NCI-H69 (cell line): Measurements from ENCODE around the gene NOP56.

Experiments used
- DNase-seq: peaks from one replicate; lab custom pipeline; 2025; lab: John Stamatoyannopoulos, UW

The NOP56 gene, protein sequence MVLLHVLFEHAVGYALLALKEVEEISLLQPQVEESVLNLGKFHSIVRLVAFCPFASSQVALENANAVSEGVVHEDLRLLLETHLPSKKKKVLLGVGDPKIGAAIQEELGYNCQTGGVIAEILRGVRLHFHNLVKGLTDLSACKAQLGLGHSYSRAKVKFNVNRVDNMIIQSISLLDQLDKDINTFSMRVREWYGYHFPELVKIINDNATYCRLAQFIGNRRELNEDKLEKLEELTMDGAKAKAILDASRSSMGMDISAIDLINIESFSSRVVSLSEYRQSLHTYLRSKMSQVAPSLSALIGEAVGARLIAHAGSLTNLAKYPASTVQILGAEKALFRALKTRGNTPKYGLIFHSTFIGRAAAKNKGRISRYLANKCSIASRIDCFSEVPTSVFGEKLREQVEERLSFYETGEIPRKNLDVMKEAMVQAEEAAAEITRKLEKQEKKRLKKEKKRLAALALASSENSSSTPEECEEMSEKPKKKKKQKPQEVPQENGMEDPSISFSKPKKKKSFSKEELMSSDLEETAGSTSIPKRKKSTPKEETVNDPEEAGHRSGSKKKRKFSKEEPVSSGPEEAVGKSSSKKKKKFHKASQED

DNA sequence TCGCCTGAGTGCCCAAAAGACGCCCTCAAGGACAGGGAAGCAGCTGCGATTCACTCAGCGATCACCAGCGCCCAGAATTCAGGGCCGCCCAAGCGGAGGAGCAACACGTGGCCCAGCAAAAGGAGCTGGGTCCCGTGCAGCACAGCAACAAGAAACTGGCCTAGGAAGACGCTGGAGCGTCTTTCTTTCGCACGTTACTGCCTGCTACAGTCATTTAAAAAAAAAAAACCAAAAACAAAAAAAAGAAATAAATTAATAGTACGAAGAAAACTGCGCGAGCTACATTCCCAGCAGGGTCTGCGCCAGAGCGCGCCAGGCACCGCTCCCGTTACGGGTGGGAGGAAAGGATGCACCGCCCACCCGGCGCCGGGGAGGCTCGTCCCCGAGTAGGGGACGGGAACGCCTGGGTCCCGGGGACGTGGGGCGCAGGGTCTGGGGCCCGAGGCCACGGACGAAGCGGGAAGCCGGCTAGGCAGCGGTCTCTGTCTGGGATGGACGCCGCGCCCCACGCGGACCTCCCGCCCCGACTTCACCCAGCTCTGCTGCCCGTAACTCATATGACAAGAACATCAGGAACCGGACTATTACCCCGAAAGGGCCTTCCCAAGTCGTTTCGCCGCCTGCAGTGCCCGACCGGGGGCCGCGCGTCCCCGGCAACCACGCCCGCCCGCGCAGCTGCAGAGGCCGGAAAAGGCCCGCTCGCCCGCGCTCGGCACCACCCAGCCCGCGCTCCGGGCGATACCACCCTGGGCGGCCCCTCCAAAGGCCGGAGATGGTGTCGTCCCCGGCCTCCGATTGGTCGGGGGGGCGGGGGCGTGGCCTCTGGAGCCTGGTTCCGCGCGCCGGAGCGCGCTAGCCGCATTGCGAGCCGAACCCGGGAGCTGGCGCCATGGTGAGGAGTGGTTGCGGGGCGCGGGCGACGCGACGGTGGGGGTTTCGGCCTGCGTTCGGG lies at the start of gene NOP56:
TSS of gene NOP56 (plus strand) at position 861 of the 952 bp plus-strand sequence. CDS start at position 890, 29 bp downstream.
- DNase-seq: peak; percentile 98

- no peak for DNase-seq
Measured at GRCh38 chr20:2602746-2603145, 49.7 kb upstream of the NOP56 start.

- no peak for DNase-seq
Measured at GRCh38 chr20:2603816-2604505, 48.5 kb upstream of the NOP56 start.

- DNase-seq: no peak
Measured at GRCh38 chr20:2604506-2604835, 48.0 kb upstream of the NOP56 start.

- DNase-seq: no peak
Measured at GRCh38 chr20:2606507-2607006, 45.9 kb upstream of the NOP56 start.

DNA sequence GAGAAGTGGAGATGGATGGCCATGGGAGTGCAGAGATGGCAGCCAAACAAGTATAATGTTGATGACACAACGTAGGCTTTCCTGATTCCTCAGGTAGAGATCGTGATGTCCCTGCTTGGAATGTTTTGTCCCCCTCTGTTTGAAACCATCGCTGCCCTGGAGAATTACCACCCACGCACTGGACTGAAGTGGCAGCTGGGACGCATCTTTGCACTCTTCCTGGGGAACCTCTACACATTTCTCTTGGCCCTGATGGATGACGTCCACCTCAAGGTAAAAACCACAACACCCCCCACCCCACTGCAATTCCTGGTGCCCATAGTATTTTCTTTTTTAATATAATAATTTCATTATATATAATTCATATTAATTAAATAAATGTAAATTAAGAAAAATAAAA lies 42.1 kb upstream of the NOP56 start:
- no peak for DNase-seq

- peak; percentile 53 for DNase-seq
Measured at GRCh38 chr20:2610941-2611720, 41.3 kb upstream of the NOP56 start.

DNA sequence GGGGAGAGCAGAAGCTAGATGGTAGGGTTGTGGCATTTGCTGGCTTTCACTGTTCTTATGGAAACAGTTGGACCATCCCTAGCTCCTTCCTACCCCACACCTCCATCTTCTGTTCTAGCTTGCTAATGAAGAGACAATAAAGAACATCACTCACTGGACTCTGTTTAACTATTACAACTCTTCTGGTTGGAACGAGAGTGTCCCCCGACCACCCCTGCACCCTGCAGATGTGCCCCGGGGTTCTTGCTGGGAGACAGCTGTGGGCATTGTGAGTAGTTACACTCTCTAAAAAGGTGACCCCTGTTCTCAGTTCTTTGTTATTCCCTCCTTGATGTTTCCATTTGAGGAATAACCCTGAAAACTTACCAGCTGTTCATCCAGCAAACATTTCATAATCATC lies 40.4 kb upstream of the NOP56 start:
- DNase-seq: no peak

DNA sequence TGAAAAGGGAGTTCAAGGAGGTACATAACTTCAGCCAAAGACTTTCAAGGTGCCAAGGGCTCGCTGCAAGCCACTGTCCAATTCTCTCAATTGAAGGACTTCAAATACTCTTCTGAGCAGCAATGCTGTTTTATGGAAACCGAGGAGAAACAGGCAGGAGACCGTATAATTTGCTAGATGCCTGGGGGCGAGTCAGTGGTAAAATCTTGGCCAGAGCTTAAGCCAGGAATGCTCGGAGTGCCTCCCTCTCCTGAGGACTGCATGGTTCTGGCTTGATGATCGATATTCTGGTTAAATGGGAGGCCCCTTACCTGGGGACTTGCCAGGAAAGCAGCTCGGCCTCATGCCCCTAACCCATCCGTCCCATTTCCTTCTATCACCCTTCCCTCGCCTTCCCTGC lies 35.8 kb upstream of the NOP56 start:
- no peak for DNase-seq

DNA sequence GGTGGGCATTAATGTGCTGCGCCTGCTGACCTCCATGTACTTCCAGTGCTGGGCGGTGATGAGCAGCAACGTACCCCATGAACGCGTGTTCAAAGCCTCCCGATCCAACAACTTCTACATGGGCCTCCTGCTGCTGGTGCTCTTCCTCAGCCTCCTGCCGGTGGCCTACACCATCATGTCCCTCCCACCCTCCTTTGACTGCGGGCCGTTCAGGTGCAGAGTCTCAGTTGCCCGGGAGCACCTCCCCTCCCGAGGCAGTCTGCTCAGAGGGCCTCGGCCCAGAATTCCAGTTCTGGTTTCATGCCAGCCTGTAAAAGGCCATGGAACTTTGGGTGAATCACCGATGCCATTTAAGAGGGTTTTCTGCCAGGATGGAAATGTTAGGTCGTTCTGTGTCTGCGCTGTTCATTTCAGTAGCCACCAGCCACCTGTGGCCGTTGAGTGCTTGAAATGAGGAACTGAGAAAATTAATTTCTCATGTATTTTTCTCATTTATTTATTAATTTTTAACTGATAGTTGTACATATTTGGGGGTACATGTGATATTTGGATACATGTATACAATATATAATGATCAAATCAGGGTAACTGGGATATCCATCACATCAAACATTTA lies 35.2 kb upstream of the NOP56 start:
- DNase-seq: no peak

DNA sequence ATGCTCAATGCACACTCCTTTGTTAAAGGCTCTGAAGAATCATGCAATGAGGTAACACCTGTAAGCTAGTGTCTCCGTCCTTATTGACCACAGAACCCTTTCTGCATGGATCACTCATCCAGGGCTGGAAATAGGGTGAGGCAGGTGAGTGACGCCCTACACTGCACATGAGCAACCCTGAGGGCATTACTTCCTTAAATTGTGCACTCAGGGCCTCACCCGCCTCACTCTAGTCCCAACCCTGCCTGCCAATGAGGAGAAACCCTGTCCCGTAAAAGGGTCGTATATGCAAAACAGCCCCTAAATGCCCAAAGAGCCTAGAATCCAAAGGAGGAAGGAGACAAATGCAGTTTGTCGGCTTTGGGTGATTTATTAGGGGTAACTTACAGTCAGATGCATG lies 33.6 kb upstream of the NOP56 start:
- no peak for DNase-seq

- no peak for DNase-seq
Measured at GRCh38 chr20:2619337-2619736, 33.1 kb upstream of the NOP56 start.

DNA sequence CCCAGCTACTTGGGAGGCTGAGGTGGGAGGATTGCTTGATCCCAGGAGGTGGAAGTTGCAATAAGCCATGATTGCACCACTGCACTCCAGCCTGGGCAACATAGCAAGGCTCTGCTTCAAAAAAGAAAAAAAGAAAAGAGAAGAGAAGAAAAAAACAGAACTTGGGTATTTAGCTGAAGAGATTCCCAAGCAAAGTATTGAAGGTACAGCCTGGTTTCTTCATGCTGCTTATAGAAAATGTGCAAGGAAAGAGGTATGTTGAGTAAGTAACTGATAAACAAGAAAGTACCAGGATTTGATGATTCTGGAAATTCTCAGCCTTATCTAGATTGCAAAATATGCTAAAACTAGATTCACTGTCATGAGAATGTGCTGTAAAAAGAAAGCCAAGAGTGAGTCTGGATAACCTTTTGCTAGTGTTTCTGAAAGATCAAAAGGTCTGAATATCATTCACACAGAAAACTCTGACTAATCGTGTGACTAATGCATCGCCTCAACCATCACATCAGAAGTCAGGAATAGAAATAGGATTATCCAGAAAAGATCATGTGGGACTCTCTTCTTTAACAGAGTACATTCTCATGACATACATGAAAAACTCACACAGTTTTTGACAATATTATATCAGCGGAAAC lies 32.4 kb upstream of the NOP56 start:
- no peak for DNase-seq

GRCh38 chr20:2624190-2624589 lies 28.2 kb upstream of the NOP56 start:
- DNase-seq: no peak

DNA sequence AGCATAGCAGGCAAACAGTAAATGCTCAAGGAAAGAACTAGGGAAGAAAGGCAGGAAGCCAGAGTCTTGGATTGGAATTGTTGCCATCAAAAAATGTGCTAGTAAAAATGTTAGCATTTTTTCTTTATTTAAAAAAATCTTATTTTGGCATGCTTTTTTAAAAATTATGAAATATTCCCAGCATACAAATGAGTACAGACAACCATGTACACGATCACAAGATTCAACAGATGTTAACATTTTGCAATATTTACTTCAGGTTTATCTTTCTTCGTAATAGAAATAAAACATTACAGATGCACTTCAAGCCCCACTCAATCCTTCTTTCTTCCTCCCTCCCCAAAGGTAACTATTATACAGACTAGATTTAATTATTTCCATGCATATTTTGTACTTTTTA lies 27.4 kb upstream of the NOP56 start:
- no peak for DNase-seq

- DNase-seq: no peak
Measured at GRCh38 chr20:2626853-2627541, 25.4 kb upstream of the NOP56 start.

DNA sequence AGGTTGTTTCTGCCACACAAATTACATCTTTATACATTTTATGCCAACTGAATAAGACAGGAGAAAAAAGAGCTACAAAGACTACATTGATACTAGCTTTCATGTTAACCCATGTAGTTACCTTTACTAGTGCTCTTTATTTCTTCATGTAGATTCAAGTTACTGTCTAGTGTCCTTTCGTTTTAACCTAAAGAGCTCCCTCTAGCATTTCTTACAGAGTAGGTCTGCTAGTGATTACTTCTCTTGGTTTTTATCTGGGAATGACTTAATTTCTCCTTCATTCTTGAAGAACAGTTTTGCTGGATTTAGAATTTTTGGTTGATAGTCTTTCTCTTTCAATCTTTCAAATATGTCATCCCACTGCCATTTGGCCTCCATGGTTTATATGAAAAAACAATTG lies 21.2 kb upstream of the NOP56 start:
- DNase-seq: no peak

DNA sequence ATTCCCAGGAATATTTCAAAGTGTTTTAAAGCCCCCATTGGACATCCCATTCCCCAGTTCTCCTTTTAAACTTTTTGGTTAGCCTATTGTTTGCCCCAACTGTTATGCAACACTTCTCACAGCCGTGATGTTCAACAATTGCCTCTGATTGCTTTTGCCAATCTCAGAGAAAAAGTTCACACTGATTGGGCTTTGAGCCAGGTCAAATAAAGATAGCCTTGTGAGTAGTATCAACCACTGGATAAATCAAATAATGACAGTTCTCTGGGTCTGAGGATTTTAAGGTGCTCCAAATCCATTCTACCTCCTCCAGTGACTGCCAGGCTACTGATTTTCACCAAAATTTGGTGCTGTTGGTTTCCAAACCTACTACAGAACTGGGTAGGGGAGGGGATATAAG lies 19.1 kb upstream of the NOP56 start:
- no peak for DNase-seq

DNA sequence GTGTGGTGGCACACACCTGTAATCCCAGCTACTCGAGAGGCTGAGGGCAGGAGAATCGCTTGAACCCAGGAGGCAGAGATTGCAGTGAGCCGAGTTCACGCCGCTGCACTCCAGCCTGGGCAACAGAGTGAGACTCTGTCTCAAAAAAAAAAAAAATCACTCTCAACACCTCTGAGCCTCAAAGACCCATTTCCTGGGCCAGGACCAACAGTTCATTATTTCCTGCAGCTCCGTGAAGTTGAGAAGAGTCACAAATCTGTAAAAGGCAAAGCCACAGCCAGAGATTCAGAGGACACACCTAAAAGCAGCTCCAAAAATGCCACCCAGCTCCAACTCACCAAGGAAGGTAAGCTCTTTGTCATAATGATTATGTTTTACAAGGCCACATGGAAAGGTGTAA lies 15.2 kb upstream of the NOP56 start:
- DNase-seq: no peak

DNA sequence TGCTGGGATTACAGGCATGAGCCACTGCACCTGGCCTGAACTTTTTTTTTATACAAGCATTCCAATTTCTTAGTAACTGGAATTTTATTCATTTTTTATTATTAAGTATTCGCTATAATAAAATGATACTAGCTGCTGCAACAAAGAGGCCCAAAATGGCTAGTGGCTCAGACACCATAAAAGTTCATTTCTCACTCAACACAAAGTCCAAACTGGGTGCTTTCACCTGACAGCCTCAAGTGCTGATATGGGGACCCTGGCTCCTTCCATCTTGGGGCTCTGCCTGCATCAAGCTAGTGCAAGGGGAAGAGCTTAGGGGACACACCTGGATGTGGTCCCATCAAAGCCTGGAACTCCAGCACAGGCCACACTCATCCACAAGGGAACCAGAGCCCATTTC lies 12.2 kb upstream of the NOP56 start:
- no peak for DNase-seq
